Jurkat, Clone E6-1 (cell line): ENCODE results near the gene SPDYE3.

Experiments
- DNase-seq: peaks from one replicate; pipeline ENCODE4 v3.0.0-alpha.2; 2011; ENCODE audit warnings: low read depth, low spot score
- H3K4me3 ChIP-seq: 2 replicates; pipeline ENCODE4 v1.5.1; 2011; ENCODE audit warnings: mild to moderate bottlenecking, low read length, control low read depth, moderate library complexity

SPDYE3 gene

GRCh38 chr7:100366411-100367250 lies 59.1 kb downstream of the SPDYE3 start:
- no peak for DNase-seq
- H3K4me3 ChIP-seq: no peak overlapping the region

GRCh38 chr7:100367251-100367620 lies 59.7 kb downstream of the SPDYE3 start:
- no peak for DNase-seq

GRCh38 chr7:100367676-100368613 lies 60.4 kb downstream of the SPDYE3 start:
- DNase-seq: no peak
- H3K4me3 ChIP-seq: no peak overlapping the region

More at GRCh38 chr7:100367251-100367620, 59.7 kb downstream of the SPDYE3 start:
- H3K4me3 ChIP-seq: no peak overlapping the region

GRCh38 chr7:100369105-100369504 lies 61.6 kb downstream of the SPDYE3 start:
- DNase-seq: no peak
- H3K4me3 ChIP-seq: no peak overlapping the region

GRCh38 chr7:100370303-100370702 lies 62.8 kb downstream of the SPDYE3 start:
- no peak overlapping the region for H3K4me3 ChIP-seq
- no peak for DNase-seq

GRCh38 chr7:100370746-100371145 lies 63.2 kb downstream of the SPDYE3 start:
- no peak overlapping the region for H3K4me3 ChIP-seq
- no peak for DNase-seq

GRCh38 chr7:100371561-100372171 lies 64.2 kb downstream of the SPDYE3 start:
- no peak for DNase-seq
- no peak overlapping the region for H3K4me3 ChIP-seq
